Breast epithelium (tissue), 4 donors: ENCODE results near the gene MLLT1. TPM values are rescaled to one million over a fixed set of nuclear protein-coding genes. Genes with fewer than 3 reads are reported as not detected.
A peak's percentile ranks its signal among the peaks of the same experiment; 100 is the strongest.
"Not testable (repeated sequence)": the region's sequence is repeated elsewhere in the genome, so short reads cannot be mapped to it uniquely, and the experiment has no call there.

ENCODE experiments used
- DNase-seq, 2 donors: peaks; one replicate each; pipeline ENCODE4 v3.0.0-alpha.2; 2019; ENCODE audit warnings: low spot score in 2 of 2
- H3K27ac ChIP-seq, 2 donors: fragments of 200-600 bp; sonication (generic) in 1 of 2; one replicate each; pipeline ENCODE4 v1.5.1; 2016 to 2019; ENCODE audit warnings: mild to moderate bottlenecking in 1 of 2
- H3K27me3 ChIP-seq, 2 donors: fragments of 200-600 bp; sonication (generic) in 1 of 2; one replicate each; pipeline versions ENCODE4 v1.5.1 to v1.6.0; 2017 to 2019; ENCODE audit warnings: control low read depth in 1 of 2, mild to moderate bottlenecking in 1 of 2
- H3K36me3 ChIP-seq: fragments of 200-600 bp; one replicate; pipeline ENCODE4 v1.5.1; 2019
- H3K4me1 ChIP-seq, 2 donors: fragments of 200-600 bp; sonication (generic); one replicate each; pipeline ENCODE4 v1.5.1; 2016 to 2019; ENCODE audit warnings: control low read depth in 1 of 2
- H3K4me3 ChIP-seq, 3 donors: fragments of 200-600 bp; sonication (generic); 1 replicate in 2 of 3; 2 replicates in 1 of 3; pipeline ENCODE4 v1.5.1; 2016 to 2019; ENCODE audit warnings: mild to moderate bottlenecking in 3 of 3, moderate library complexity in 2 of 3
- H3K9me3 ChIP-seq, 2 donors: fragments of 200-600 bp; sonication (generic) in 1 of 2; one replicate each; pipeline ENCODE4 v1.5.1; 2016 to 2019; ENCODE audit warnings: control low read depth in 1 of 2
- POLR2A ChIP-seq: fragments of 450-650 bp; IDR thresholded peaks from one replicate; pipeline ENCODE4 v1.6.1; 2016; ENCODE audit warnings: antibody characterized with exemption, mild to moderate bottlenecking, moderate library complexity
- POLR2AphosphoS5 ChIP-seq, 3 donors: sonication (generic); formaldehyde crosslinking; IDR thresholded peaks; one replicate each; pipeline ENCODE4 v1.6.1; 2017; ENCODE audit warnings: antibody characterized with exemption in 3 of 3
- intact Hi-C: fragments of 100-400 bp; cut with DNase I; formaldehyde crosslinking; loops from one replicate; pipeline ENCODE4 v1.15.1; 2023; ENCODE audit warnings: low total_unique reads
- total RNA-seq, 3 donors: library from RNA; depleted of rRNA; stranded (reverse); fragments of >200 nt; gene quantifications; one replicate each; pipeline ENCODE4 v1.1.0, GENCODE V29; 2016
- TF ChIP-seq, protein P1 (sequence below), 3 donors: fragments of 450-650 bp; IDR thresholded peaks; one replicate each; pipeline ENCODE4 v1.5.1; 2016 to 2017; ENCODE audit warnings: antibody characterized with exemption in 3 of 3, mild to moderate bottlenecking in 3 of 3, moderate library complexity in 3 of 3

The MLLT1 gene
- total RNA-seq, 3 donors from 2014 or later: 13.6 to 16.4 (median 13.8) TPM

GRCh38 chr19:6322284-6322683 lies 42.5 kb upstream of the MLLT1 start:
- no peak overlapping the region for H3K4me3 ChIP-seq
- H3K9me3 ChIP-seq: no peaks in the 10 kb centered on the region
- intact Hi-C loops: no loop called here
- no peak overlapping the region for H3K27ac ChIP-seq
- peaks cover 0 to 14% of the 10 kb centered on the region in 2 donors for H3K27me3 ChIP-seq
- no peaks in the 10 kb centered on the region for H3K4me1 ChIP-seq
- no peak for DNase-seq
- H3K36me3 ChIP-seq: no peaks in the 10 kb centered on the region
- TF ChIP-seq POLR2A (no peak), POLR2AphosphoS5 (IDR thresholded peaks at IDR 0.05) (no peak)
- TF ChIP-seq, protein P1, sequence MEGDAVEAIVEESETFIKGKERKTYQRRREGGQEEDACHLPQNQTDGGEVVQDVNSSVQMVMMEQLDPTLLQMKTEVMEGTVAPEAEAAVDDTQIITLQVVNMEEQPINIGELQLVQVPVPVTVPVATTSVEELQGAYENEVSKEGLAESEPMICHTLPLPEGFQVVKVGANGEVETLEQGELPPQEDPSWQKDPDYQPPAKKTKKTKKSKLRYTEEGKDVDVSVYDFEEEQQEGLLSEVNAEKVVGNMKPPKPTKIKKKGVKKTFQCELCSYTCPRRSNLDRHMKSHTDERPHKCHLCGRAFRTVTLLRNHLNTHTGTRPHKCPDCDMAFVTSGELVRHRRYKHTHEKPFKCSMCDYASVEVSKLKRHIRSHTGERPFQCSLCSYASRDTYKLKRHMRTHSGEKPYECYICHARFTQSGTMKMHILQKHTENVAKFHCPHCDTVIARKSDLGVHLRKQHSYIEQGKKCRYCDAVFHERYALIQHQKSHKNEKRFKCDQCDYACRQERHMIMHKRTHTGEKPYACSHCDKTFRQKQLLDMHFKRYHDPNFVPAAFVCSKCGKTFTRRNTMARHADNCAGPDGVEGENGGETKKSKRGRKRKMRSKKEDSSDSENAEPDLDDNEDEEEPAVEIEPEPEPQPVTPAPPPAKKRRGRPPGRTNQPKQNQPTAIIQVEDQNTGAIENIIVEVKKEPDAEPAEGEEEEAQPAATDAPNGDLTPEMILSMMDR (IDR thresholded peaks at IDR 0.05): no peak

DNA sequence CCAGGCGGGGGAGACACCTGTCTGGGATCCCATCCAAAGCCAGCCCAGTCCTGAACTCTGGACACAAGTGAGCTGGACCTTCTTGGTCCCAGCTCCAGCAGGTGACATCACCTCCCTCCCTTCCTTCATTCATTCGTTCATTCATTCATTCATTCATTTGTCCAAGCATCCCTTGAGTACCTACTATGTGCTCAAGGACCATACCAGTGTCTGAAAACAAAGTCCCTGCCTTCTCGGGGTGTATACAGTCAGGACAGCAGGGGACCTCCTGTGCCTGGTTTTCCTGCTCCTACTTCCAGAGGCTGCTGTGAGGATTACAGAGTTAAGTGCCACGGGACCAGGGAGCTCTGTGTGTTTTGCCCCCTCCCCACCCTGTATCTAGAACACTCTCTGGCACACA lies 39.6 kb upstream of the MLLT1 start:
- H3K27ac ChIP-seq: no peak overlapping the region
- H3K27me3 ChIP-seq: peaks cover 0 to 14% of the 10 kb centered on the region in 2 donors
- intact Hi-C loops: no loop called here

GRCh38 chr19:6318772-6319171 lies 39.0 kb upstream of the MLLT1 start:
- Histone ChIP-seq H3K27me3 (peaks cover 0 to 14% of the 10 kb centered on the region in 2 donors), H3K4me3 (no peak overlapping the region), H3K27ac (no peak overlapping the region), H3K36me3 (no peaks in the 10 kb centered on the region), H3K9me3 (no peaks in the 10 kb centered on the region), H3K4me1 (no peaks in the 10 kb centered on the region)
- intact Hi-C loops: no loop called here
- DNase-seq: no peak
- TF ChIP-seq, protein P1 (IDR thresholded peaks at IDR 0.05): no peak
- no peak for TF ChIP-seq POLR2AphosphoS5 (IDR thresholded peaks at IDR 0.05)
- TF ChIP-seq POLR2A: no peak

More for the DNA sequence above, 39.6 kb upstream of the MLLT1 start:
- H3K4me3 ChIP-seq: no peak overlapping the region
- DNase-seq: no peak
- TF ChIP-seq POLR2A: no peak
- TF ChIP-seq, protein P1 (IDR thresholded peaks at IDR 0.05): no peak
- TF ChIP-seq POLR2AphosphoS5 (IDR thresholded peaks at IDR 0.05): no peak
- H3K4me1 ChIP-seq: no peaks in the 10 kb centered on the region
- H3K36me3 ChIP-seq: no peaks in the 10 kb centered on the region
- H3K9me3 ChIP-seq: no peaks in the 10 kb centered on the region

DNA sequence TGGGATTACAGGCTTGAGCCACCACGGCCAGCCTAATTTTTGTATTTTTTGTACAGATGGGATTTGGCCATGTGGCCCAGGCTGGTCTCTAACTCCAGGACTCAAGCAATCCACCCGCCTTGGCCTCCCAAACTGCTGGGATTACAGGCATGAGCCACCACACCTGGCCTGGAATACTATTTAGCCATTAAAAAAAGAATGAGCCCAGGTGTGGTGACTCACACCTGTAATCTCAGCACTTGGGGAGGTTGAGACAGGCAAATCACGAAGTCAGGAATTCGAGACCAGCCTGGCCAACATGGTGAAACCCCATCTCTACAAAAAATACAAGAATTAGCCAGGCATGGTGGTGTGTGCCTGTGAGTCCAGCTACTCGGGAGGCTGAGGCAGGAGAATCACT lies 35.9 kb upstream of the MLLT1 start:
- H3K4me3 ChIP-seq, H3K27ac ChIP-seq, H3K4me1 ChIP-seq, H3K9me3 ChIP-seq, DNase-seq, intact Hi-C loops, H3K36me3 ChIP-seq, H3K27me3 ChIP-seq: not testable (repeated sequence)

DNA sequence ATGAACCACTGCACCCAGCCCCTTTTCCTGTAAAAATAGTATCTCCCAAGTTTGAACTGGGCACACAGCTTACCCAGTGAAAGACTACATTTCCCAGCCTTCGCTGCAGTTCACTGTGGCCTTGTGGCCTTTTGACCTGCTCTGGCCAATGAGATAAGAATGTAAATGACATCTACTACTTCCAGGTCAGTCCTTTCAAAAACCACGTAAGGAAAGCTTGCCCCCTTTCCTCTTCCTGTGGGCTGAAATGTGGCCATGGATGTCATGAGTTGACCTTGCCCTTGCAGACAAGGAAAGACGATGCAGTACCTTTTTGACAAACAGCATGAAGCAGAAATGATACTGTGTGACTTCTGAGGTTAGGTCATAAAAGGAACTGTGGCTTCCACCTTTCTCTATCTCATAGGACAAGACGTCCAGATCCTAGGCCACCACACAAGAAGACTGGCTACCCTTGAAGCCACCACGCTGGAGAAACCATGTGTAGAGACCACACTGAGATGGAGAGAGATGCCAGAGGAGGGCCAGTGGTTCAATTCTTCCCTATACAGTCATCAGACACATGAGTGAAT lies 33.7 kb upstream of the MLLT1 start:
- Histone ChIP-seq H3K4me3 (no peak overlapping the region), H3K27ac (no peak overlapping the region), H3K27me3 (no peaks in the 10 kb centered on the region), H3K36me3 (no peaks in the 10 kb centered on the region), H3K4me1 (no peaks in the 10 kb centered on the region), H3K9me3 (no peaks in the 10 kb centered on the region)
- DNase-seq: no peak
- TF ChIP-seq POLR2AphosphoS5 (IDR thresholded peaks at IDR 0.05): no peak
- TF ChIP-seq, protein P1 (IDR thresholded peaks at IDR 0.05): no peak
- TF ChIP-seq POLR2A: no peak
- intact Hi-C loops: no loop called here

DNA sequence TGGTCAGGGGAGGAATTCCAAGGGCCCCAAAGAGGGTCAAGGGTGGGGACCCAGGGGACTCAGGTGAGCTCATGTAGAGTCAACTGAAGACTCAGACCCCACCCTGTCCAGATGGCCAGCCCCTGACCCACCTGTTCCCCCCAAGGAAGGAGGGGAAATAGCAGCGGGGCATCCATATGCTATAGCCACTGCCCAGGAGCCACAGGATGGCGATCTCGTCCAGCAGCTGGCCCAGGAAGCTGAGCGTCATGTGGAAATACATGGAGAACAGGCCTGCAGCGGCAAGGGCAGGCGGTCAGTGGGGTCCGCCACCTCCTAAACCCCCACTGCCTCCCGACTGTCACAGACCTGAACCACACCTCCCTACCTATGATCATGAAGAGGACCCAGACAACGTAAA lies 32.2 kb upstream of the MLLT1 start:
- Histone ChIP-seq H3K27me3 (no peaks in the 10 kb centered on the region), H3K4me1 (no peaks in the 10 kb centered on the region), H3K4me3 (no peak overlapping the region), H3K27ac (no peak overlapping the region), H3K9me3 (no peaks in the 10 kb centered on the region), H3K36me3 (no peaks in the 10 kb centered on the region)
- intact Hi-C loops: no loop called here
- TF ChIP-seq, protein P1 (IDR thresholded peaks at IDR 0.05): peak in 1 of 3 donors; percentile 21
- TF ChIP-seq POLR2AphosphoS5 (IDR thresholded peaks at IDR 0.05): no peak
- no peak for TF ChIP-seq POLR2A
- DNase-seq: no peak
